ENCODE results near the gene MFSD6. TPM values are rescaled to one million over a fixed set of nuclear protein-coding genes. Genes with fewer than 3 reads are reported as not detected.

Gene MFSD6
- total and polyA plus RNA-seq, 4 donors, result 11.7 to 61.7 (median 37.4) TPM

DNA sequence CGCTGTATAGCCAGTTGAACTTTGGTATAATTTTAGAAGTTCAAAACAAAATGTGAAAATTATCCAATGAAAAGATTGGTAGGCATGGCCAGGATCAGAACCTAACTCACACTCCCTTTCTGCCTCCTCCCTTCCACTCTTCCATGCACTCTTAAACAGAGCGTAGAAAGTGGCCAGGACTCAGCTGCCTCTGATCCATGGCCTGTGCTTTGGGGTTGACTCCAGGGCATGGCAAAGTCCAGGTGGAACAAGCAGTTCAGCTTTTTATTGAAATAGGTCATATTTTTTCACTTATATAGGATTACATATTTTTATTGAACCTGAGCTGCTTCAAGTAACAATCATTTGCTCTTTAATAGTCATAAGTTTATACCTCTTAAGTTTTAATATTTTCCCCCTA is 38.5 kb upstream of the MFSD6 start:
- no peak overlapping the region for H3K4me3 ChIP-seq
- peaks cover 0 to 5% (median 0%) of the 10 kb centered on the region in 5 donors for H3K4me1 ChIP-seq (ENCODE audit: control insufficient read depth in 5 of 5, insufficient read depth in 5 of 5, low read length in 5 of 5)
- TF ChIP-seq, protein P1, sequence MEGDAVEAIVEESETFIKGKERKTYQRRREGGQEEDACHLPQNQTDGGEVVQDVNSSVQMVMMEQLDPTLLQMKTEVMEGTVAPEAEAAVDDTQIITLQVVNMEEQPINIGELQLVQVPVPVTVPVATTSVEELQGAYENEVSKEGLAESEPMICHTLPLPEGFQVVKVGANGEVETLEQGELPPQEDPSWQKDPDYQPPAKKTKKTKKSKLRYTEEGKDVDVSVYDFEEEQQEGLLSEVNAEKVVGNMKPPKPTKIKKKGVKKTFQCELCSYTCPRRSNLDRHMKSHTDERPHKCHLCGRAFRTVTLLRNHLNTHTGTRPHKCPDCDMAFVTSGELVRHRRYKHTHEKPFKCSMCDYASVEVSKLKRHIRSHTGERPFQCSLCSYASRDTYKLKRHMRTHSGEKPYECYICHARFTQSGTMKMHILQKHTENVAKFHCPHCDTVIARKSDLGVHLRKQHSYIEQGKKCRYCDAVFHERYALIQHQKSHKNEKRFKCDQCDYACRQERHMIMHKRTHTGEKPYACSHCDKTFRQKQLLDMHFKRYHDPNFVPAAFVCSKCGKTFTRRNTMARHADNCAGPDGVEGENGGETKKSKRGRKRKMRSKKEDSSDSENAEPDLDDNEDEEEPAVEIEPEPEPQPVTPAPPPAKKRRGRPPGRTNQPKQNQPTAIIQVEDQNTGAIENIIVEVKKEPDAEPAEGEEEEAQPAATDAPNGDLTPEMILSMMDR (IDR thresholded peaks at IDR 0.05; ENCODE audit: control extremely low read depth, extremely low read depth), result no peak
- DNase-seq (no peak), ATAC-seq (ENCODE audit: insufficient read depth, low FRiP score) (no peak)
- no peak overlapping the region for H3K9ac ChIP-seq (ENCODE audit: insufficient read depth in 1 of 2, low read length in 2 of 2)
- no peaks in the 10 kb centered on the region for H3K9me3 ChIP-seq (ENCODE audit: control insufficient read depth in 4 of 4, insufficient read depth in 3 of 4, low read length in 3 of 4)
- H3K36me3 ChIP-seq (ENCODE audit: control insufficient read depth in 4 of 4, insufficient read depth in 4 of 4, low read length in 4 of 4), result peaks cover 14 to 23% (median 17%) of the 10 kb centered on the region in 4 donors
- H3K27me3 ChIP-seq (ENCODE audit: control insufficient read depth in 3 of 3, insufficient read depth in 3 of 3, low read length in 2 of 3), result no peaks in the 10 kb centered on the region
- H3K27ac ChIP-seq (ENCODE audit: low read depth in 1 of 2, low read length in 1 of 2), result no peak overlapping the region
- 98 to 100% methylated on average over 2 of the region's 2 CpGs for WGBS, 2 donors

DNA sequence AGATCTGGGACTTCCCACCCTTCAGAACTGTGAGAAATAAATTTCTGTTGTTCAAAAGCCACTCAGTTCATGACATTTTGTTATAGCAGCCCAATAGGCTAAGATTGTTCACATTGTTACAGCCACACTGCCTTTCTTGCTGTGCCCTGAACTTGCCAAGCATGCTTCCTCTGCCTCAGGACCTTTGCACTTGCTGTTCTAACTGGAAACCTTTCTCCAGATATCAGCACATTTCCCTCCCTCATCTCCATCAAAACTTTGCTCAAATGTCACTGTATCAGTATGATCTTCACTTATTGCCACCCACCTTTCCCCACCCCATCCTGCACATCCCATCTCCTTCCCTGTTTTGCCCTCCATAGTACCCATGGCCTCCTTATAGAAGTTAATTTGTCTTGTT is 32.1 kb upstream of the MFSD6 start:
- Histone ChIP-seq H3K4me1 (ENCODE audit: control insufficient read depth in 5 of 5, insufficient read depth in 5 of 5, low read length in 5 of 5) (peaks cover 0 to 18% (median 3%) of the 10 kb centered on the region in 5 donors), H3K27me3 (ENCODE audit: control insufficient read depth in 3 of 3, insufficient read depth in 3 of 3, low read length in 2 of 3) (no peaks in the 10 kb centered on the region), H3K36me3 (ENCODE audit: control insufficient read depth in 4 of 4, insufficient read depth in 4 of 4, low read length in 4 of 4) (peaks cover 0 to 3% (median under 1%) of the 10 kb centered on the region in 4 donors), H3K9me3 (ENCODE audit: control insufficient read depth in 4 of 4, insufficient read depth in 3 of 4, low read length in 3 of 4) (no peaks in the 10 kb centered on the region), H3K27ac (ENCODE audit: low read depth in 1 of 2, low read length in 1 of 2) (no peak overlapping the region), H3K4me3 (no peak overlapping the region), H3K9ac (ENCODE audit: insufficient read depth in 1 of 2, low read length in 2 of 2) (no peak overlapping the region)
- ATAC-seq (ENCODE audit: insufficient read depth, low FRiP score) (no peak), DNase-seq (no peak)
- TF ChIP-seq, protein P1 (IDR thresholded peaks at IDR 0.05; ENCODE audit: control extremely low read depth, extremely low read depth), result no peak

DNA sequence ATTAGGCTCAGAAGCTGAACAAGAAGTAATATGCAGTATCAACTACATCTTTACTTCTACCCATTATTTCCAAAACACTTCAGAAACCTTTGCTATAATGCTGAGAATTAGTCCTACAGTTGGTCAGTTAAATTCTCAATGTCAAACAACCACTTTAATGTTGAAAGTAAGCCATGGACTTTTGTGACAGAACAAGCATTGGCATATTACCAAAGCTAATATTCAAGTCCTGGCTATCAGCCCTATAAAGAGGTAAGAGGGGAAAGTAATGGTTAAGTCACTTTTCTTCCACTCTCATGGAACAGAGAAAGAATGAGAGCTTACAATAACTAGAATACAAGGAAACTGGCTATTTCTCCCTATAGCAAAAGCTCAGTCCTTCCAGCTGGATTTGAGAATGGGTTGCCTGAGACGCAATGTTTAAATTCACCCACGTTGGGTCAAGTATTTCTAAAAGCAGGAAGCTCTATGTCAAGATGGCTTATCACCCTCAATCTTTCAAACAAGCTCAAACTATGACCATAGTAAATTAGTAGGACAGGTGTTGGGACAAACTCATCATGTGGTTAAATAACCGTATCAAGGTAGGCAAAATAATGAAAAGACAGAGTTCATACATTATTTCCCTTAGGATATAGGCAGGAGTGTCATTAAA is 31.4 kb upstream of the MFSD6 start:
- WGBS, 2 donors, result 57 to 67% methylated on average over 3 of the region's 3 CpGs
- no peak overlapping the region for H3K9ac ChIP-seq (ENCODE audit: insufficient read depth in 1 of 2, low read length in 2 of 2)

More for the DNA sequence above, 31.4 kb upstream of the MFSD6 start:
- Histone ChIP-seq H3K27ac (ENCODE audit: low read depth in 1 of 2, low read length in 1 of 2) (no peak overlapping the region), H3K9me3 (ENCODE audit: control insufficient read depth in 4 of 4, insufficient read depth in 3 of 4, low read length in 3 of 4) (no peaks in the 10 kb centered on the region), H3K36me3 (ENCODE audit: control insufficient read depth in 4 of 4, insufficient read depth in 4 of 4, low read length in 4 of 4) (peaks cover 0 to 1% (median 0%) of the 10 kb centered on the region in 4 donors), H3K4me3 (no peak overlapping the region), H3K4me1 (ENCODE audit: control insufficient read depth in 5 of 5, insufficient read depth in 5 of 5, low read length in 5 of 5) (peaks cover 0 to 18% (median 3%) of the 10 kb centered on the region in 5 donors), H3K27me3 (ENCODE audit: control insufficient read depth in 3 of 3, insufficient read depth in 3 of 3, low read length in 2 of 3) (no peaks in the 10 kb centered on the region)
- no peak for ATAC-seq (ENCODE audit: insufficient read depth, low FRiP score)
- TF ChIP-seq, protein P1 (IDR thresholded peaks at IDR 0.05; ENCODE audit: control extremely low read depth, extremely low read depth), result no peak
- peak in 1 of 3 donors; percentile 40 for DNase-seq

All from lung (tissue), 12 donors.